ENCODE data around the gene AHDC1.

AHDC1 gene

GRCh38 chr1:27521336-27521831 lies 82.6 kb downstream of the AHDC1 start:
- TF ChIP-seq CTCF (IDR thresholded peaks at IDR 0.05; ENCODE audit: low read depth, low read length), result no peak
- no peak for DNase-seq (ENCODE audit: extremely low read depth, low read depth)

- DNase-seq (ENCODE audit: extremely low read depth, low read depth), result no peak
- no peak for TF ChIP-seq CTCF (IDR thresholded peaks at IDR 0.05; ENCODE audit: low read depth, low read length)
Measured at GRCh38 chr1:27520651-27521050, 83.3 kb downstream of the AHDC1 start.

- no peak for DNase-seq (ENCODE audit: extremely low read depth, low read depth)
Measured at GRCh38 chr1:27519331-27520258, 84.3 kb downstream of the AHDC1 start.

GRCh38 chr1:27518808-27519207 lies 85.1 kb downstream of the AHDC1 start:
- DNase-seq (ENCODE audit: extremely low read depth, low read depth), result no peak
- TF ChIP-seq CTCF (IDR thresholded peaks at IDR 0.05; ENCODE audit: low read depth, low read length), result no peak

More at GRCh38 chr1:27519331-27520258, 84.3 kb downstream of the AHDC1 start:
- no peak for TF ChIP-seq CTCF (IDR thresholded peaks at IDR 0.05; ENCODE audit: low read depth, low read length)

GRCh38 chr1:27517907-27518718 lies 85.8 kb downstream of the AHDC1 start:
- DNase-seq (ENCODE audit: extremely low read depth, low read depth), result no peak
- no peak for TF ChIP-seq CTCF (IDR thresholded peaks at IDR 0.05; ENCODE audit: low read depth, low read length)

- no peak for DNase-seq (ENCODE audit: extremely low read depth, low read depth)
- no peak for TF ChIP-seq CTCF (IDR thresholded peaks at IDR 0.05; ENCODE audit: low read depth, low read length)
Measured at GRCh38 chr1:27517301-27517700, 86.6 kb downstream of the AHDC1 start.

Data from AG09319 (cell line).